Uterus (tissue), 2 donors: ENCODE results near the gene FGF14.

ENCODE experiments used
- CTCF ChIP-seq, 4 experiments: fragments of 200-600 bp in 2 of 4; fragments of 450-650 bp in 2 of 4; sonication (generic) in 2 of 4; IDR thresholded peaks; one replicate each; pipeline ENCODE4 v1.5.1; 2016 to 2019; ENCODE audit warnings: antibody characterized with exemption in 4 of 4, mild to moderate bottlenecking in 2 of 4, moderate library complexity in 1 of 4
- POLR2A ChIP-seq, 2 donors: fragments of 450-650 bp; IDR thresholded peaks; one replicate each; pipeline ENCODE4 v1.6.1; 2016; ENCODE audit warnings: antibody characterized with exemption in 2 of 2, mild to moderate bottlenecking in 1 of 2, moderate library complexity in 1 of 2

- no peak for TF ChIP-seq CTCF (IDR thresholded peaks at IDR 0.05)
- TF ChIP-seq POLR2A (IDR thresholded peaks at IDR 0.05): no peak
Measured at GRCh38 chr13:102233566-102234208, 168.2 kb downstream of the FGF14 start.
